Osteoblast (primary cell): ENCODE data around the gene AUTS2. TPM values are rescaled to one million over a fixed set of nuclear protein-coding genes. Genes with fewer than 3 reads are reported as not detected.

Source experiments
- DNase-seq: peaks from one replicate; pipeline ENCODE4 v3.0.0; 2011; ENCODE audit warnings: low spot score, mixed read lengths; ENCODE audit not compliant: insufficient read length; ENCODE audit errors: missing footprints
- H2AFZ ChIP-seq: 2 replicates; pipeline ENCODE4 v1.6.0; 2011; ENCODE audit warnings: mild to moderate bottlenecking, low read length
- H3K27ac ChIP-seq: 2 replicates; pipeline ENCODE4 v1.5.1; 2011; ENCODE audit warnings: mild to moderate bottlenecking, low read depth, low read length, moderate library complexity
- H3K27me3 ChIP-seq: 2 replicates; pipeline ENCODE4 v1.6.0; 2012; ENCODE audit warnings: mild to moderate bottlenecking, control low read depth, inconsistent platforms, low read length, moderate library complexity; ENCODE audit not compliant: insufficient read depth
- H3K36me3 ChIP-seq: 2 replicates; pipeline ENCODE4 v1.5.1; 2011; ENCODE audit warnings: mild to moderate bottlenecking, low read length, control low read depth, moderate library complexity; ENCODE audit not compliant: insufficient read depth
- H3K4me1 ChIP-seq: 2 replicates; pipeline ENCODE4 v1.5.1; 2011; ENCODE audit warnings: mild to moderate bottlenecking, low read length, control low read depth, moderate library complexity; ENCODE audit not compliant: insufficient read depth
- H3K4me2 ChIP-seq: 2 replicates; pipeline ENCODE4 v1.6.0; 2011; ENCODE audit warnings: mild to moderate bottlenecking, low read length; ENCODE audit not compliant: insufficient read depth
- H3K4me3 ChIP-seq: fragments of 200-600 bp; sonication (generic); 3 replicates; pipeline ENCODE4 v1.5.1; 2012; ENCODE audit warnings: mild to moderate bottlenecking, low read length, inconsistent platforms; ENCODE audit not compliant: insufficient read depth
- H3K79me2 ChIP-seq: 2 replicates; pipeline ENCODE4 v1.6.0; 2012; ENCODE audit warnings: mild to moderate bottlenecking, low read length, control low read depth, inconsistent platforms; ENCODE audit not compliant: insufficient read depth
- H3K9me3 ChIP-seq: 2 replicates; pipeline ENCODE4 v1.5.1; 2011; ENCODE audit warnings: low read depth, low read length, control low read depth
- H4K20me1 ChIP-seq: 2 replicates; pipeline ENCODE4 v1.6.0; 2012; ENCODE audit warnings: mild to moderate bottlenecking, low read length, control low read depth; ENCODE audit not compliant: insufficient read depth
- CTCF ChIP-seq: IDR thresholded peaks from 2 replicates; pipeline ENCODE4 v1.5.1; 2011; ENCODE audit warnings: mild to moderate bottlenecking, low read depth, low read length, moderate library complexity; ENCODE audit errors: extremely low read depth
- total RNA-seq: library from RNA; depleted of rRNA; stranded (reverse); fragments of >200 nt; gene quantifications from 2 replicates; pipeline ENCODE4 v1.2.3, GENCODE V29; 2012

Gene AUTS2
- total RNA-seq, 1 donor, result 15.2 TPM

GRCh38 chr7:70585071-70585470 is 986.8 kb downstream of the AUTS2 start:
- no peaks in the 10 kb centered on the region for H3K9me3 ChIP-seq

GRCh38 chr7:70586822-70587221 is 988.5 kb downstream of the AUTS2 start:
- Histone ChIP-seq H3K79me2 (no peaks in the 10 kb centered on the region), H3K4me2 (peak overlapping the region; percentile 22), H3K36me3 (no peaks in the 10 kb centered on the region), H2AFZ (no peak overlapping the region), H3K4me3 (no peak overlapping the region), H3K27ac (no peak overlapping the region), H4K20me1 (no peaks in the 10 kb centered on the region), H3K4me1 (no peaks in the 10 kb centered on the region), H3K27me3 (no peaks in the 10 kb centered on the region), H3K9me3 (no peaks in the 10 kb centered on the region)
- DNase-seq, result no peak
- TF ChIP-seq CTCF, result no peak

More at GRCh38 chr7:70585071-70585470, 986.8 kb downstream of the AUTS2 start:
- Histone ChIP-seq H3K36me3 (no peaks in the 10 kb centered on the region), H3K4me3 (no peak overlapping the region), H3K4me1 (no peaks in the 10 kb centered on the region), H3K79me2 (no peaks in the 10 kb centered on the region), H4K20me1 (no peaks in the 10 kb centered on the region), H3K27me3 (no peaks in the 10 kb centered on the region), H3K27ac (no peak overlapping the region), H3K4me2 (no peak overlapping the region), H2AFZ (no peak overlapping the region)
- no peak for TF ChIP-seq CTCF
- DNase-seq, result no peak

- H3K9me3 ChIP-seq, result no peaks in the 10 kb centered on the region
- DNase-seq, result no peak
- H3K36me3 ChIP-seq, result no peaks in the 10 kb centered on the region
- no peak overlapping the region for H3K4me3 ChIP-seq
- H3K27me3 ChIP-seq, result no peaks in the 10 kb centered on the region
- no peaks in the 10 kb centered on the region for H3K4me1 ChIP-seq
- H3K27ac ChIP-seq, result no peak overlapping the region
- no peak overlapping the region for H3K4me2 ChIP-seq
- no peak overlapping the region for H2AFZ ChIP-seq
- no peaks in the 10 kb centered on the region for H4K20me1 ChIP-seq
- H3K79me2 ChIP-seq, result no peaks in the 10 kb centered on the region
- TF ChIP-seq CTCF, result no peak
Observed at GRCh38 chr7:70587739-70588138, 989.5 kb downstream of the AUTS2 start.

- no peaks in the 10 kb centered on the region for H3K27me3 ChIP-seq
- no peak overlapping the region for H3K4me3 ChIP-seq
- no peaks in the 10 kb centered on the region for H3K36me3 ChIP-seq
- H2AFZ ChIP-seq, result no peak overlapping the region
- H3K4me2 ChIP-seq, result no peak overlapping the region
- no peaks in the 10 kb centered on the region for H3K79me2 ChIP-seq
- H4K20me1 ChIP-seq, result no peaks in the 10 kb centered on the region
- H3K9me3 ChIP-seq, result no peaks in the 10 kb centered on the region
- DNase-seq, result no peak
- no peaks in the 10 kb centered on the region for H3K4me1 ChIP-seq
- no peak for TF ChIP-seq CTCF
- no peak overlapping the region for H3K27ac ChIP-seq
Observed at GRCh38 chr7:70588191-70588921, 990.1 kb downstream of the AUTS2 start.
